ENCODE measurements around the gene AANAT. TPM values are rescaled to one million over a fixed set of nuclear protein-coding genes. Genes with fewer than 3 reads are reported as not detected.

AANAT gene
- total RNA-seq, 1 donor: not detected

GRCh38 chr17:76478097-76478496, 10.7 kb downstream of the AANAT start:
- no peak overlapping the region for H3K4me3 ChIP-seq (ENCODE audit: low read depth, low read length)
- no peak for DNase-seq (ENCODE audit: low read depth)
- TF ChIP-seq CTCF (IDR thresholded peaks at IDR 0.05; ENCODE audit: insufficient read depth, low read length): no peak

GRCh38 chr17:76478730-76479514, 11.5 kb downstream of the AANAT start:
- no peak for TF ChIP-seq CTCF (IDR thresholded peaks at IDR 0.05; ENCODE audit: insufficient read depth, low read length)
- H3K4me3 ChIP-seq (ENCODE audit: low read depth, low read length): no peak overlapping the region
- no peak for DNase-seq (ENCODE audit: low read depth)

DNA sequence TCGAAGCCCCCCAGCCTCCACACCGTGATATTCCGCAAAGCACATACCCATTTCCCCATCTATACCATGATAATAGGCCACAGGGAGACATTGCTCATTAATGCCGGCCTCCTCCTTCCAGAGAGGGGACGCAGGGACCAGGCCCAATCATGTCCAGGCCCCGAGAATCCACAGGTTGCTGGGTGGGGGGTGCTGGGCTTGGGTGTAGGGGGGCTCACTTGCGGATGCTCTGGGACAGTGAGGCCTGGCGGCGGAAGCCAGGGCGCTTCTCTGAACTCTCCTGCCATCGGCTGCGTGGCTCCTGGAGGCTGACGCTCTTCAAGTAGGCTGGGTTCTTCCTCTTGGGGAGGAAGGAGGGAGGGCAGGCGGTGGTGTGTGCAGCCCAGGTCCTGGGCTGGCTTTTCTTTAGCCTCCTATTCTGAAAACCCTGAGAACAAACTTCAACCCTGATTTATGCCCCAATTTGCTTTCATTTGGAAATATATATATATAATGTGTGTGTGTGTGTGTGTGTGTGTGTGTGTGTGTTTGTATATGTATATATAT, 12.2 kb downstream of the AANAT start:
- H3K4me3 ChIP-seq (ENCODE audit: low read depth, low read length): no peak overlapping the region
- no peak for TF ChIP-seq CTCF (IDR thresholded peaks at IDR 0.05; ENCODE audit: insufficient read depth, low read length)
- DNase-seq (ENCODE audit: low read depth): no peak

DNA sequence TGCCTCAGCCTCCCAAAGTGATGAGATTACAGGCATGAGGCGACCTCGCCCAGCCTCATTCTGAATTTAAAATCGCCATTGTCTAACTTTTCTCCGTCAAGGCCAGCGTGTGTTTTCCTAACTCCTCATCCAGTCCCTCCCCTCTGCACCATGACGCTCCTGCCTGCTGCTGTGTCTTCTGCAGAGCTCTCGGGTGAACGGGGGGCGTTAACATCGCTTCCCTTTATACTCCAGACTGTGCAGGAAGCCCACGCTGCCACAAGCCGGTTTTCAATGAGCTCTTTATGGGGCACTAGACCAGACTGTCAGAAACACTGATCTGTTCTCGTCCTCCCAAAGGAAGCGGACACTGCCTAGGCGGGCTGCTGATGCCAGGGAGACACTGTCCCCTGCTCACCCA, 13.2 kb downstream of the AANAT start:
- no peak for DNase-seq (ENCODE audit: low read depth)
- no peak for TF ChIP-seq CTCF (IDR thresholded peaks at IDR 0.05; ENCODE audit: insufficient read depth, low read length)
- no peak overlapping the region for H3K4me3 ChIP-seq (ENCODE audit: low read depth, low read length)

DNA sequence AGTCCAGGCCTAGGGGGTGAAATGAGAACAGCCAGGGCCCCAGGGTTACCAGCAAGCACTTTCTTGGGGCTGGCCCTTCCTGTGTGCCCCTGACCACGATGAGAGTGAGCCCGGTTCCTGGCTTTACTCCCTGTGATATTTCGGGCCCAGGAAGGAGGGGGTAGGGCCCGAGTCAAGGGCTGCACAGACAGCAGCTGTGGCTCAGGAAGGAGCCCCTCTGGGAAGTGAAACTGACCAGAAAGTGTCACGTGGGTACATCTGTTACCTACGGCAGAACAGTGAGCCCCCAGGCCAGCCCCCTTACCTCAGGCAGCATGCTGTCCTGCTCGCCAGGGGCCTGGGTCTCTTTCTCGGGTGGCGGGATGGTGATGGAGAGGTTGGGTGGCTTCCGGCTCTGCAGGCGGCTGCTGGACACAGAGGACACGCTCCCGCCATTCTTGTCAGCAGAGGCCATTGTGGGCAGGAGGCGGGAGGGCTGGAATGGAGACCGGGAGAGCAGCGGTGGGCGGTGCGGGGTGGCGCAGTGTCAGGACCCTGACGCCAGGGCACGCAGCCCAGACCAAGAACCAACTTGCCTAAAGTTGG, 13.8 kb downstream of the AANAT start:
- no peak for DNase-seq (ENCODE audit: low read depth)
- H3K4me3 ChIP-seq (ENCODE audit: low read depth, low read length): no peak overlapping the region
- no peak for TF ChIP-seq CTCF (IDR thresholded peaks at IDR 0.05; ENCODE audit: insufficient read depth, low read length)

DNA sequence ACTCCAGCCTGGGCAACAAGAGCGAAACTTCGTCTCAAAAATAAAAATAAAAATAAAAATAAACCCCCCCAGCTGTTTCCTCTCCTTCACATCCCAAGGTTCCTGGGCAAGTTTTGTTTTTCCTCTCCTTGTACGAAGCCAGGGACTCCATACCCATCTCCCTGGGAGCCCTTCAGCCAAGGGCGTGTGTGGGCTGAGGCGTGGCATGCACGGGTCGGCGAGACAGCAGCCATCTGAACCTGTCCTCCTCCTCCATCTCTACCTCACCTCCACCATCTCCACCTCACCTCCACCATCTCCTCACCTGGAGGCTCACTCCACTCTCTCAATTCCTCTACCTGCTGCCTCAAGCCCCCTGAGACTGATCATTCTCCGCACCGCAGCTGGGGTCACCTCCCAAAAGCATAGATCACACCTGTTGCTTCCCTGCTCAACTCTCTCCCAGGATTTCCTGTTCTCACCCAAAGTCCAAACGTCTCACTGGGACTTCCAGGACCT, 16.9 kb downstream of the AANAT start:
- TF ChIP-seq CTCF (IDR thresholded peaks at IDR 0.05; ENCODE audit: insufficient read depth, low read length): no peak
- H3K4me3 ChIP-seq (ENCODE audit: low read depth, low read length): no peak overlapping the region
- no peak for DNase-seq (ENCODE audit: low read depth)

All from fibroblast of the aortic adventitia (primary cell).